Bronchial epithelial cell (primary cell): ENCODE data around the gene ANO3. TPM values are rescaled to one million over a fixed set of nuclear protein-coding genes. Genes with fewer than 3 reads are reported as not detected.

Experiments
- DNase-seq: peaks from one replicate; pipeline ENCODE4 v3.0.0-alpha.2; 2010; ENCODE audit warnings: low read depth
- FAIRE-seq: peaks from 2 replicates; lab custom pipeline; 2011; peaks lifted over from hg19 to GRCh38; lab: Jason Lieb, UNC
- H3K27me3 ChIP-seq: 2 replicates; pipeline ENCODE4 v1.5.1; 2011; ENCODE audit warnings: low read length; ENCODE audit not compliant: control insufficient read depth, insufficient read depth
- H3K36me3 ChIP-seq: 2 replicates; pipeline ENCODE4 v1.5.1; 2011; ENCODE audit warnings: low read length; ENCODE audit not compliant: control insufficient read depth, insufficient read depth
- H3K4me3 ChIP-seq: 2 replicates; pipeline ENCODE4 v1.5.1; 2011; ENCODE audit warnings: mild to moderate bottlenecking, low read depth, low read length, control low read depth
- CTCF ChIP-seq: IDR thresholded peaks from 2 replicates; pipeline ENCODE4 v1.5.1; 2011; ENCODE audit warnings: mild to moderate bottlenecking, moderate library complexity, low read length, control low read depth, inconsistent platforms; ENCODE audit not compliant: insufficient read depth, severe bottlenecking
- total RNA-seq: library from RNA; depleted of rRNA; stranded (reverse); fragments of >200 nt; gene quantifications from 2 replicates; pipeline ENCODE4 v1.2.1, GENCODE V29; 2014

The ANO3 gene
- total RNA-seq, 1 donor from 2014 or later, result under 0.01 TPM

- DNase-seq, result peak; percentile 86
- no peak for TF ChIP-seq CTCF
- H3K27me3 ChIP-seq, result no peaks in the 10 kb centered on the region
- no peak overlapping the region for H3K4me3 ChIP-seq
- H3K36me3 ChIP-seq, result no peaks in the 10 kb centered on the region
- FAIRE-seq, result no peak
These were observed 247.2 kb downstream of the ANO3 start for GRCh38 chr11:26578998-26579661.

DNA sequence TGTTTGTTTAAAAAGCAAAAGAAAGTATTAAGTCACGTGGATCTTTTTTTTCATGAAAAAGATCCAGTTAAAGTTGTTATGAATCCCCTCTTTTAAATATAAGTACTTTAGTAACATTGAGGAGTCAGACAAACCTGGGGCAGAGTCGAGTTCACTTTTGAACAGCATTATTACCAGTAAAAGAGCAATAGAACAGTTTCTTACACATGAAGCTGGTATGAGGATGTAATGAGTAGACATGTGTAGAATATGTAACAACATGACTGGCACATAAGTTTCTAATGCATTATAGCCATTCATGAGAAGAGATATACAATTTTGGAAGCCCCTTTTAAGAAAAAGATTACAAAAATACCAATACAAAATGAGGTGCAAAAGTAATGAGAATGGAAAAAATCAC is 247.8 kb downstream of the ANO3 start:
- no peak for TF ChIP-seq CTCF
- no peak overlapping the region for H3K4me3 ChIP-seq
- DNase-seq (peak; percentile 72), FAIRE-seq (no peak)
- no peaks in the 10 kb centered on the region for H3K27me3 ChIP-seq
- H3K36me3 ChIP-seq, result no peaks in the 10 kb centered on the region

GRCh38 chr11:26580929-26581328 is 249.0 kb downstream of the ANO3 start:
- no peak for TF ChIP-seq CTCF
- no peaks in the 10 kb centered on the region for H3K27me3 ChIP-seq
- FAIRE-seq (no peak), DNase-seq (peak; percentile 72)
- H3K36me3 ChIP-seq, result no peaks in the 10 kb centered on the region
- H3K4me3 ChIP-seq, result no peak overlapping the region

DNA sequence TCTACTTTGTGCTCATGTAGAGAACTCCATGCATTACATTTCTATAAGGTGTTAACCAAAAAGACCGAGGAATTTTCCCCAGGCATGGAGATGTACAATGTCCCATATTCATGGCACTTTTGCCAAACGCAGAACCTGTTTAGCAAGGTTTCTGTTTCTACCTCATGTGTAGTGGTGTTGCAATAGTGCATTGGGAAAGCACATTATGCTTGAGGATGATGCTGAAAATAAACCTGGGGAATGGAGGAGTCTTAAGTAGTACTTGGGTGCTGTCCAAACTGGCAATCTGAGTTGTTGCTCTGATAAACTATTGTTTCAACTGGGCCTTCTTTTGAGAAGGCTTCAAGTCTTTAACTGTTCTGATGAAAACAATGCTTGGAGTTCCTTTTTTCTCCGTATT is 251.6 kb downstream of the ANO3 start:
- Histone ChIP-seq H3K4me3 (no peak overlapping the region), H3K27me3 (no peaks in the 10 kb centered on the region), H3K36me3 (no peaks in the 10 kb centered on the region)
- FAIRE-seq, result peak; percentile 98
- peak; percentile 98 for DNase-seq
- no peak for TF ChIP-seq CTCF

GRCh38 chr11:26584818-26585217 is 252.9 kb downstream of the ANO3 start:
- no peak for TF ChIP-seq CTCF

GRCh38 chr11:26587073-26587472 is 255.1 kb downstream of the ANO3 start:
- Histone ChIP-seq H3K36me3 (no peaks in the 10 kb centered on the region), H3K4me3 (no peak overlapping the region), H3K27me3 (no peaks in the 10 kb centered on the region)
- DNase-seq (peak; percentile 44), FAIRE-seq (no peak)
- no peak for TF ChIP-seq CTCF

More at GRCh38 chr11:26584818-26585217, 252.9 kb downstream of the ANO3 start:
- Histone ChIP-seq H3K4me3 (no peak overlapping the region), H3K27me3 (no peaks in the 10 kb centered on the region), H3K36me3 (no peaks in the 10 kb centered on the region)
- FAIRE-seq (no peak), DNase-seq (peak; percentile 80)
